Astrocyte (in vitro differentiated cells and primary cell): Measurements from ENCODE around the gene TERB1.

Experiments used
- EZH2 ChIP-seq: IDR thresholded peaks from 2 replicates; pipeline ENCODE4 v1.6.1; 2012; ENCODE audit warnings: mild to moderate bottlenecking, low read length, inconsistent platforms; ENCODE audit not compliant: insufficient read depth
- TF ChIP-seq, protein P1 (sequence below): IDR thresholded peaks from 2 replicates; pipeline ENCODE4 v1.5.1; 2011; ENCODE audit warnings: low read depth, mild to moderate bottlenecking, inconsistent platforms, low read length, moderate library complexity; ENCODE audit not compliant: insufficient read depth

DNA sequence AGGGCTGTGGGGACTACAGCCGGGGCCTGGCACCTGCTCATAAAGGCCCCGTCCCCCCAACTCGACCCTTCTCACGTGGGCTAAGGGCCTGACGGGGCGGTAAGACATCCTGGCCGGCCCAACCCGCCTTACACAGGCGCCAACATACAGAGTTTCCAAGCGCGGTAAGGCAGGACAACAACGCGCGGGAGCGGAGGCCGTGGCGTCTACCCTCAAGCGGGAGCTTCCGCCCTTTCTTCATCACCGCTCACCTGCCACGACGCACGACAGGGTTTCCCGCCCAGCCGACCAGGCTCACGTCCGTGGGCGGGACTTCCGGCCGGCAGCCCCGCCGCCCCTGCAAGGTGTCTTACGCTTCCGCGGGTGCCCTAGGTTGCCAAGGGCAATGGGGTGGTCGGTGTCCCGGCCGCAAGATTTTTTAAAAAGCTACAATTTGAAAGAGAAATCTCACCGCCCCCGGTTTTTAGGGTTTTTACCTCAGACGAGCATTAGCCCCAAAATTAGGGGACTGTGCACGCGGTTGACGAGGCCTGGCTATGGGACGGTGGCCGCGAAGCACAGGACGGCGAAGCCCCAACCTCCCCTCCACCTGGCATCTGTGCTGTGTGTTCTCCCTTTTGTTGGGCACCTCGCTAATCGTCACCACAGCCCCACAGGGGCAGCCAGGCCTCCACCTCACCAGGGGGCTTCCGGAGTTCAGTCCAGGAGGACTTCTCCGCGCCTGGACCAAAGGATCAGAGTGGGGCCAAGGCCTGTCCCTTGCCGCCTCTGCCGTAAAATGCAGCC, at the start of gene TERB1:
- TF ChIP-seq, protein P1, sequence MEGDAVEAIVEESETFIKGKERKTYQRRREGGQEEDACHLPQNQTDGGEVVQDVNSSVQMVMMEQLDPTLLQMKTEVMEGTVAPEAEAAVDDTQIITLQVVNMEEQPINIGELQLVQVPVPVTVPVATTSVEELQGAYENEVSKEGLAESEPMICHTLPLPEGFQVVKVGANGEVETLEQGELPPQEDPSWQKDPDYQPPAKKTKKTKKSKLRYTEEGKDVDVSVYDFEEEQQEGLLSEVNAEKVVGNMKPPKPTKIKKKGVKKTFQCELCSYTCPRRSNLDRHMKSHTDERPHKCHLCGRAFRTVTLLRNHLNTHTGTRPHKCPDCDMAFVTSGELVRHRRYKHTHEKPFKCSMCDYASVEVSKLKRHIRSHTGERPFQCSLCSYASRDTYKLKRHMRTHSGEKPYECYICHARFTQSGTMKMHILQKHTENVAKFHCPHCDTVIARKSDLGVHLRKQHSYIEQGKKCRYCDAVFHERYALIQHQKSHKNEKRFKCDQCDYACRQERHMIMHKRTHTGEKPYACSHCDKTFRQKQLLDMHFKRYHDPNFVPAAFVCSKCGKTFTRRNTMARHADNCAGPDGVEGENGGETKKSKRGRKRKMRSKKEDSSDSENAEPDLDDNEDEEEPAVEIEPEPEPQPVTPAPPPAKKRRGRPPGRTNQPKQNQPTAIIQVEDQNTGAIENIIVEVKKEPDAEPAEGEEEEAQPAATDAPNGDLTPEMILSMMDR, result no peak
- TF ChIP-seq EZH2, result no peak
